Measurements from ENCODE around the gene NUAK2. TPM values are rescaled to one million over a fixed set of nuclear protein-coding genes. Genes with fewer than 3 reads are reported as not detected.
"Not testable (repeated sequence)": the region's sequence is repeated elsewhere in the genome, so short reads cannot be mapped to it uniquely, and the experiment has no call there.

Gene NUAK2
- 1 to 10 TPM; 1.0 to 2.5 TPM for total RNA-seq

- H3K36me3 Mint-ChIP-seq: no peaks in the 10 kb centered on the region
- H3K4me3 Mint-ChIP-seq: peak within 1 kb of the TSS; percentile 98
- peak within 1 kb of the TSS; percentile 32 to 86 for H3K27ac Mint-ChIP-seq
- peak; percentile 86 for DNase-seq (ENCODE audit: low spot score)
- H3K27me3 Mint-ChIP-seq: peaks cover 0 to under 1% of the 10 kb centered on the region in 2 donors
- H3K4me1 Mint-ChIP-seq (ENCODE audit: low read depth in 2 of 2): peaks cover 55 to 59% of the 10 kb centered on the region in 2 donors
- H3K9me3 Mint-ChIP-seq: no peaks in the 10 kb centered on the region
- peak; percentile 85 to 89 for ATAC-seq
Measured at GRCh38 chr1:205321162-205321958, at the start of gene NUAK2. Gene NUAK2 (minus strand): TSS chr1:205321745. CDS start chr1:205321628, 117 bp downstream.

- H3K36me3 Mint-ChIP-seq: no peaks in the 10 kb centered on the region
- no peak overlapping the region for H3K27ac Mint-ChIP-seq
- H3K9me3 Mint-ChIP-seq: no peaks in the 10 kb centered on the region
- ATAC-seq (no peak), DNase-seq (ENCODE audit: low spot score) (no peak)
- H3K4me1 Mint-ChIP-seq (ENCODE audit: low read depth in 2 of 2): peaks cover 0 to 4% of the 10 kb centered on the region in 2 donors
- H3K4me3 Mint-ChIP-seq: no peak overlapping the region
- H3K27me3 Mint-ChIP-seq: peaks cover 26% of the 10 kb centered on the region in 2 donors
Measured at GRCh38 chr1:205370780-205371179, 49.2 kb upstream of the NUAK2 start.

GRCh38 chr1:205369701-205370123, 48.2 kb upstream of the NUAK2 start:
- Mint-ChIP-seq H3K36me3 (no peaks in the 10 kb centered on the region), H3K9me3 (no peaks in the 10 kb centered on the region), H3K27ac (no peak overlapping the region), H3K4me1 (ENCODE audit: low read depth in 2 of 2) (peaks cover 0 to 4% of the 10 kb centered on the region in 2 donors), H3K27me3 (peaks cover 23 to 24% of the 10 kb centered on the region in 2 donors), H3K4me3 (no peak overlapping the region)
- ATAC-seq: no peak
- no peak for DNase-seq (ENCODE audit: low spot score)

DNA sequence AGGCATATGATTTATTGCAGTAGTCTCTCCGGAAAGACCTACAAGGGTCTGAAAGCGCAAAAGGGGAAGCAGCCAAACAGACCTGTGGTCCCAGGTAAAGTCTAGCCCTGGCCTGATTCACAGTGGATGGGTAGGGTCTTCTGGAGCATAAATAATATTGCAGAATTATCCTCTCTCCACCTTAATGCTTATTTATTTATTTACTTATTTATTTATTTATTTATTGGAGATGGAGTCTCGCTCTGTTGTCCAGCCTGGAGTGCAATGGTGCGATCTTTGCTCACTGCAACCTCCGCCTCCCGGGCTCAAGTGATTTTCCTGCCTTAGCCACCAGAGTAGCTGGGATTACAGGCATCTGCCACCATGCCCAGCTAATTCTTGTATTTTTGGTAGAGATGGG, 46.9 kb upstream of the NUAK2 start:
- DNase-seq (ENCODE audit: low spot score) (no peak), ATAC-seq (no peak)
- peaks cover 11 to 13% of the 10 kb centered on the region in 2 donors for H3K27me3 Mint-ChIP-seq
- H3K27ac Mint-ChIP-seq: no peak overlapping the region
- H3K4me3 Mint-ChIP-seq: no peak overlapping the region
- no peaks in the 10 kb centered on the region for H3K9me3 Mint-ChIP-seq
- H3K36me3 Mint-ChIP-seq: no peaks in the 10 kb centered on the region
- no peaks in the 10 kb centered on the region for H3K4me1 Mint-ChIP-seq (ENCODE audit: low read depth in 2 of 2)

- H3K36me3 Mint-ChIP-seq: no peaks in the 10 kb centered on the region
- no peaks in the 10 kb centered on the region for H3K4me1 Mint-ChIP-seq (ENCODE audit: low read depth in 2 of 2)
- H3K4me3 Mint-ChIP-seq: no peak overlapping the region
- peaks cover 2 to 8% of the 10 kb centered on the region in 2 donors for H3K27me3 Mint-ChIP-seq
- DNase-seq (ENCODE audit: low spot score) (no peak), ATAC-seq (no peak)
- no peak overlapping the region for H3K27ac Mint-ChIP-seq
- no peaks in the 10 kb centered on the region for H3K9me3 Mint-ChIP-seq
Measured at GRCh38 chr1:205365945-205366463, 44.5 kb upstream of the NUAK2 start.

GRCh38 chr1:205365086-205365485, 43.5 kb upstream of the NUAK2 start:
- H3K27ac Mint-ChIP-seq; ATAC-seq; H3K9me3 Mint-ChIP-seq; H3K4me1 Mint-ChIP-seq (ENCODE audit: low read depth in 2 of 2); H3K36me3 Mint-ChIP-seq; DNase-seq (ENCODE audit: low spot score); H3K4me3 Mint-ChIP-seq: not testable (repeated sequence)
- H3K27me3 Mint-ChIP-seq: peaks cover 6 to 13% of the 10 kb centered on the region in 2 donors

GRCh38 chr1:205360891-205361290, 39.3 kb upstream of the NUAK2 start:
- H3K36me3 Mint-ChIP-seq: no peaks in the 10 kb centered on the region
- ATAC-seq (no peak), DNase-seq (ENCODE audit: low spot score) (peak; percentile 44)
- no peaks in the 10 kb centered on the region for H3K4me1 Mint-ChIP-seq (ENCODE audit: low read depth in 2 of 2)
- H3K4me3 Mint-ChIP-seq: no peak overlapping the region
- H3K9me3 Mint-ChIP-seq: no peaks in the 10 kb centered on the region
- H3K27me3 Mint-ChIP-seq: peaks cover 25 to 28% of the 10 kb centered on the region in 2 donors
- no peak overlapping the region for H3K27ac Mint-ChIP-seq

DNA sequence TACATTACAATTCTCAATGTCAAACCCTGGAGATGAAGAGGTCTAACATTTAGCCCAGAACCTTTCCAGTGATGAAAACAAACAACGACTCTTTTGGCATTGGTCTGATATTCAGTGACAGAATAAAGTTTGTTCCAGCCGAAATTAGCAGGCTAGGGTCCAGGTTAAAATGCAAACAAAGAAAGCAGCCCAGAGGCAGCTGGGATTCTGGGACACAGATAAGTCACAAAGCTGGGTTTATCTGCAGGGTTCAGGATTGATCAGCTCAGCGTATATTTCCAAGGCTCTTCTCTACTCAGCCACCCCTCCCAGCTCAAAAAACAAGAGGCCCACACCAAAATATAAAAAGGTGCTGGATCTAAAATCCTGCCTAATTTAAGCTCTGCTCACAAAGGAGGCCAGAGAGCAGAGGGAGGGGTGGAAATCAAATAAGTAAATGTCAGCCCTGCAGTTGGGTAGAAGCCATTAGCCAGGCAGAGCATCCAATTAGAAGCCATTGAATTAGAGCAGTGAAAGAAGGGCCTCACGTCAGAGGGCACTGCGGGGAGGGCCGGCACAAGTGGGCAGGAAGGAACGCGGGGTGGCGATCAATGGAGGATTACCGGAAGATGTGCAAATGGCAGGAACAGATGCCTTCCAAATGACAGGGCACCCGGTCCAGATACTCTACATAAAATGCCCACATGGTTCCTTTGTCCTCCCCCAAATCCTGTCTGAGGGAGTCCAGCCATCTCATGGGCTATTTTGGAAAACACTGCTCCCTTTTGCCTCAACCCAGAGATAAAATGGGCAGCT, 38.4 kb upstream of the NUAK2 start:
- DNase-seq (ENCODE audit: low spot score): no peak
- Mint-ChIP-seq H3K9me3 (no peaks in the 10 kb centered on the region), H3K27me3 (peaks cover 25 to 28% of the 10 kb centered on the region in 2 donors), H3K27ac (no peak overlapping the region), H3K4me3 (no peak overlapping the region), H3K36me3 (no peaks in the 10 kb centered on the region), H3K4me1 (ENCODE audit: low read depth in 2 of 2) (no peaks in the 10 kb centered on the region)
- no peak for ATAC-seq

DNA sequence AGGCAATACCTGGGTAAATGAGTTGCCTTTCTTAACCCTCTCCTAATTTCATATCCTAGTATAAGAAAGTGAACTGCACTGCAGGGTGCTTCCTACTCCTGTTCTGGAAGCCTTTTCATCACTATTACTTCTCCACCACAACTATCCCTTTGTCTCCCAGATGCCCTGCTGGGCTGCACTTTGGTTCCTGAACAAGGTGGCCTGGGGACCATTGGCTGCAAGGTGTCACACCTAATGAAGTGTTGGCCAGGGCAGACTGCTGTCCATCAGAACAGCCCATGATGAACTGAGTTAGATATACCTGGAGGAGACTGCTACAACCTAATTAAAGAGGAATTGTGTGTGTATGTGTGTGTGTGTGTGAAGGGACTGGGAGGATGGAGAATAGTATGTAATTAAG, 37.0 kb upstream of the NUAK2 start:
- Mint-ChIP-seq H3K27me3 (peaks cover 25 to 28% of the 10 kb centered on the region in 2 donors), H3K36me3 (no peaks in the 10 kb centered on the region), H3K4me3 (no peak overlapping the region), H3K27ac (no peak overlapping the region), H3K9me3 (no peaks in the 10 kb centered on the region), H3K4me1 (ENCODE audit: low read depth in 2 of 2) (no peaks in the 10 kb centered on the region)
- DNase-seq (ENCODE audit: low spot score) (peak; percentile 15), ATAC-seq (no peak)

GRCh38 chr1:205357567-205357966, 36.0 kb upstream of the NUAK2 start:
- no peak overlapping the region for H3K4me3 Mint-ChIP-seq
- H3K27me3 Mint-ChIP-seq: peaks cover 25 to 27% of the 10 kb centered on the region in 2 donors
- DNase-seq (ENCODE audit: low spot score) (no peak), ATAC-seq (no peak)
- H3K36me3 Mint-ChIP-seq: no peaks in the 10 kb centered on the region
- H3K9me3 Mint-ChIP-seq: no peaks in the 10 kb centered on the region
- H3K27ac Mint-ChIP-seq: no peak overlapping the region
- no peaks in the 10 kb centered on the region for H3K4me1 Mint-ChIP-seq (ENCODE audit: low read depth in 2 of 2)

DNA sequence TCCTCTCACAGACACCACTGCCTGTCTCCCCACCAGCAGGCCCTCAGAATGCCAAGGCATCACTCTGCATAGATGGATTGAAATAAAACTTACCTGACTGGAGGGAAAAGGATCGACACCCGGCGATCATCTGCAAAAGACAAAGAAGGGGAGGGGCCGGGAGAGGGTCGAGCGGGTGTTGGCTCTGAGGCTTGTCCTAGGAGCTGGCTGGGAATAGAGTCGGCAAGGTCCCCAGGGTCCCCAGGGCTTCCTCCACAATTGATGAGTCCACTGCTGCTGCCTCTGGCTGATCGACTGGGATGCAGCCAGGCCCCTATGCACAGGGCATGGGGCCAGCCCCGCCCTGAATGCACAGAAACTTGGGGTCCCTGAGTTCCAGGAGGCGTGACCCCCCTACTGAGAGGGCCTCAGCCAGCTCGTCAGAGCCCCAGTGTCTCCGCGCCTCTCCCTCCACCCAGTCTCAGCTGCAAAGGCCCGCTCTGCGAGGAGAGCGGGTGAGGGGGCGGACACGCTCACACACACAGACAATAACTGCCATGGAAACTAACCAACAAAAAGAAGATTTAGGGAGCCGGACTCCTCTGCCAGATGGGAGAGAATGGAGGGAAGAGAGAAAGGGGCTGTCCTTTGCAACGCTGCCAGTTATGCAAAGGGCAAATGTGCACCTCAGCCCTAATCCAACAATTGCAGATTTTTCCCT, 35.0 kb upstream of the NUAK2 start, which contains the start of gene KLHDC8A:
TSS of gene KLHDC8A (minus strand) at position 483 of the 700 bp plus-strand sequence. CDS start 13,318 bp downstream, outside the sequence.
- H3K36me3 Mint-ChIP-seq: no peaks in the 10 kb centered on the region
- peak; percentile 42 for DNase-seq (ENCODE audit: low spot score)
- H3K9me3 Mint-ChIP-seq: no peaks in the 10 kb centered on the region
- H3K27me3 Mint-ChIP-seq: peaks cover 21 to 25% of the 10 kb centered on the region in 2 donors
- no peak within 1 kb of the TSS for H3K4me3 Mint-ChIP-seq
- H3K27ac Mint-ChIP-seq: no peak within 1 kb of the TSS
- H3K4me1 Mint-ChIP-seq (ENCODE audit: low read depth in 2 of 2): no peaks in the 10 kb centered on the region
- ATAC-seq: peak in 1 of 2 donors; percentile 32

GRCh38 chr1:205355075-205355453, 33.5 kb upstream of the NUAK2 start:
- Mint-ChIP-seq H3K4me1 (ENCODE audit: low read depth in 2 of 2) (no peaks in the 10 kb centered on the region), H3K36me3 (no peaks in the 10 kb centered on the region), H3K9me3 (no peaks in the 10 kb centered on the region), H3K27ac (no peak overlapping the region), H3K27me3 (peaks cover 15 to 19% of the 10 kb centered on the region in 2 donors), H3K4me3 (no peak overlapping the region)
- DNase-seq (ENCODE audit: low spot score) (peak; percentile 25), ATAC-seq (no peak)

- Mint-ChIP-seq H3K4me3 (no peak overlapping the region), H3K27me3 (peaks cover 17 to 19% of the 10 kb centered on the region in 2 donors), H3K9me3 (no peaks in the 10 kb centered on the region), H3K36me3 (no peaks in the 10 kb centered on the region), H3K27ac (no peak overlapping the region), H3K4me1 (ENCODE audit: low read depth in 2 of 2) (no peaks in the 10 kb centered on the region)
- DNase-seq (ENCODE audit: low spot score) (peak; percentile 62), ATAC-seq (no peak)
Measured at GRCh38 chr1:205354259-205355074, 32.9 kb upstream of the NUAK2 start.
